Erythroblast (primary cell): ENCODE data around the gene RANGRF.

Experiments used
- GATA1 ChIP-seq: IDR thresholded peaks from 2 replicates; pipeline ENCODE4 v1.6.1; 2011; ENCODE audit warnings: low read depth, mild to moderate bottlenecking, control low read depth, low read length, moderate library complexity
- POLR2A ChIP-seq: IDR thresholded peaks from 2 replicates; pipeline ENCODE4 v1.6.1; 2011; ENCODE audit warnings: mild to moderate bottlenecking, low read length

DNA sequence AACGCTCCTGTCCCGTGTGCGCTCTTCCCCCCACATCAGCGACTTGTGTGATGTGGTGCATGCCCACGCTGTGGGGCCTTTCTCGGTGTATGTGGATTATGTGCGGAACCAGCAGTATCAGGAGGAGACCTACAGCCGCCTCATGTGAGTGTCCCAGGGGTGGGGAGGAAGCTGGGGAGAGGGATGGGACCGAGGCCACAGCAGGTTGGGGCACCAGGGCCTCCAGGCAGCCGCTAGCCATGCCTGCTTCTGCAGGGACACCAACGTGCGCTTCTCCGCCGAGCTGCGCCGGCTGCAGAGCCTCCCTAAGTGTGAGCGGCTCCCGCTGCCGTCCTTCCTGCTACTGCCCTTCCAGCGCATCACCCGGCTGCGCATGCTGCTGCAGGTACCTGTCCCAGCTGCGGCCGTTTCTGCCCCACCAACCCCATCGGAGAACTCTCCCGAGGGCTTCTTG is 27.3 kb downstream of the RANGRF start:
- TF ChIP-seq POLR2A (no peak), GATA1 (no peak)
